Gastrocnemius medialis (tissue), 4 donors: ENCODE data around the gene SURF4. TPM values are rescaled to one million over a fixed set of nuclear protein-coding genes. Genes with fewer than 3 reads are reported as not detected.
A peak's percentile ranks its signal among the peaks of the same experiment; 100 is the strongest.
"Not testable (repeated sequence)": the region's sequence is repeated elsewhere in the genome, so short reads cannot be mapped to it uniquely, and the experiment has no call there.

Experiments used
- ATAC-seq, 2 donors: fragments of 150-250 bp; one replicate each; pipeline ENCODE4 v1.9.1; 2016
- DNase-seq, 2 donors: peaks; one replicate each; pipeline ENCODE4 v3.0.0-alpha.2; 2019
- H3K27ac ChIP-seq, 4 donors: fragments of 200-600 bp; sonication (generic); 1 replicate in 1 of 4; 2 replicates in 3 of 4; pipeline ENCODE4 v1.5.1; 2016 to 2018; ENCODE audit warnings: mild to moderate bottlenecking in 2 of 4, moderate library complexity in 1 of 4
- H3K27me3 ChIP-seq, 3 donors: fragments of 200-600 bp; sonication (generic) in 2 of 3; 1 replicate in 1 of 3; 2 replicates in 2 of 3; pipeline versions ENCODE4 v1.5.1 to v1.6.0; 2016 to 2019; ENCODE audit warnings: mild to moderate bottlenecking in 1 of 3, moderate library complexity in 1 of 3
- H3K36me3 ChIP-seq, 2 donors: fragments of 200-600 bp; sonication (generic) in 1 of 2; one replicate each; pipeline ENCODE4 v1.5.1; 2017 to 2018
- H3K4me1 ChIP-seq, 2 donors: fragments of 200-600 bp; sonication (generic) in 1 of 2; one replicate each; pipeline ENCODE4 v1.5.1; 2016 to 2017; ENCODE audit warnings: mild to moderate bottlenecking in 2 of 2
- H3K4me3 ChIP-seq, 4 donors: fragments of 200-600 bp; sonication (generic) in 3 of 4; 1 replicate in 1 of 4; 2 replicates in 3 of 4; pipeline ENCODE4 v1.5.1; 2016 to 2019; ENCODE audit warnings: mild to moderate bottlenecking in 2 of 4
- H3K9me3 ChIP-seq, 3 donors: fragments of 200-600 bp; sonication (generic) in 2 of 3; 1 replicate in 1 of 3; 2 replicates in 2 of 3; pipeline ENCODE4 v1.5.1; 2016 to 2019
- CTCF ChIP-seq, 5 experiments: fragments of 450-650 bp in 3 of 5; fragments of 200-600 bp in 2 of 5; sonication (generic) in 2 of 5; IDR thresholded peaks in 4 of 5; conservative IDR thresholded peaks in 1 of 5; 1 replicate in 4 of 5; 2 replicates in 1 of 5; pipeline ENCODE4 v1.5.1; 2016 to 2019; ENCODE audit warnings: antibody characterized with exemption in 5 of 5, mild to moderate bottlenecking in 3 of 5, moderate library complexity in 3 of 5
- POLR2A ChIP-seq, 2 donors: fragments of 450-650 bp; IDR thresholded peaks; one replicate each; pipeline ENCODE4 v1.6.1; 2017; ENCODE audit warnings: antibody characterized with exemption in 2 of 2, mild to moderate bottlenecking in 2 of 2, moderate library complexity in 2 of 2
- in situ Hi-C, 4 donors: fragments of 200-750 bp; cut with MboI; loops; one replicate each; pipeline versions ENCODE4 v1.15.0 to v1.8.0; 2017; ENCODE audit warnings: low sequenced_read_pairs in 4 of 4
- intact Hi-C: fragments of 100-400 bp; cut with DNase I; formaldehyde crosslinking; loops from one replicate; pipeline ENCODE4 v1.15.1; 2023; ENCODE audit warnings: low total_unique reads
- total RNA-seq, 4 donors: library from RNA; depleted of rRNA; stranded (reverse); fragments of >200 nt; gene quantifications; one replicate each; pipeline versions ENCODE4 v1.1.0 to v1.2.3, GENCODE V29; 2016

SURF4 gene
- total RNA-seq, 4 donors from 2014 or later, result 62.9 to 98.4 (median 73.4) TPM

- intact Hi-C loops (loop anchor here (1.0 to 10.0 kb wide), 4 partner anchors 21 to 647 kb away; partner anchors contain the start of genes BRD3OS, REXO4, SURF1 and SURF2), in situ Hi-C loops (no loop called here)
- Histone ChIP-seq H3K36me3 (no peaks in the 10 kb centered on the region), H3K27ac (no peak overlapping the region), H3K4me1 (peaks cover 17 to 25% of the 10 kb centered on the region in 2 donors), H3K4me3 (no peak overlapping the region), H3K27me3 (no peaks in the 10 kb centered on the region), H3K9me3 (no peaks in the 10 kb centered on the region)
- DNase-seq (no peak), ATAC-seq (no peak)
- no peak for TF ChIP-seq CTCF (IDR thresholded peaks at IDR 0.05 in 4 of 5, conservative IDR thresholded peaks at IDR 0.05 in 1 of 5)
- no peak for TF ChIP-seq POLR2A (IDR thresholded peaks at IDR 0.05)
Observed at GRCh38 chr9:133377721-133378216, 1.9 kb upstream of the SURF4 start.

GRCh38 chr9:133377280-133377679 is 1.4 kb upstream of the SURF4 start:
- H3K36me3 ChIP-seq, ATAC-seq, H3K27me3 ChIP-seq, in situ Hi-C loops, H3K27ac ChIP-seq, DNase-seq, H3K9me3 ChIP-seq, H3K4me3 ChIP-seq: not testable (repeated sequence)
- H3K4me1 ChIP-seq, result peaks cover 22 to 30% of the 10 kb centered on the region in 2 donors
- intact Hi-C loops, result loop anchor here (1.0 to 10.0 kb wide), 4 partner anchors 20 to 648 kb away; partner anchors contain the start of genes BRD3OS, REXO4, SURF1 and SURF2

GRCh38 chr9:133375116-133375723 is 640 bp downstream of the SURF4 start:
- no peak for TF ChIP-seq POLR2A (IDR thresholded peaks at IDR 0.05)
- in situ Hi-C loops (no loop called here), intact Hi-C loops (loop anchor here (5.0 to 10.0 kb wide), 2 partner anchors 42 to 650 kb away; partner anchors contain the start of genes BRD3OS and REXO4)
- peak overlapping the region; percentile 77 to 97 (median 90) for H3K27ac ChIP-seq
- no peaks in the 10 kb centered on the region for H3K36me3 ChIP-seq
- peak overlapping the region; percentile 58 to 96 (median 83) for H3K4me3 ChIP-seq
- ATAC-seq, result peak; percentile 23 to 24
- no peak for DNase-seq
- peaks cover 37 to 51% of the 10 kb centered on the region in 2 donors for H3K4me1 ChIP-seq
- no peaks in the 10 kb centered on the region for H3K9me3 ChIP-seq
- H3K27me3 ChIP-seq, result no peaks in the 10 kb centered on the region

- Histone ChIP-seq H3K4me1 (peaks cover 42 to 56% of the 10 kb centered on the region in 2 donors), H3K9me3 (no peaks in the 10 kb centered on the region), H3K4me3 (peak overlapping the region; percentile 58 to 96 (median 83)), H3K27me3 (no peaks in the 10 kb centered on the region), H3K27ac (peak overlapping the region; percentile 77 to 97 (median 90)), H3K36me3 (no peaks in the 10 kb centered on the region)
- no peak for TF ChIP-seq CTCF (IDR thresholded peaks at IDR 0.05 in 4 of 5, conservative IDR thresholded peaks at IDR 0.05 in 1 of 5)
- TF ChIP-seq POLR2A (IDR thresholded peaks at IDR 0.05), result no peak
- DNase-seq, result no peak
- no peak for ATAC-seq
- intact Hi-C loops (loop anchor here (5.0 to 10.0 kb wide), 2 partner anchors 43 to 650 kb away; partner anchors contain the start of genes BRD3OS and REXO4), in situ Hi-C loops (no loop called here)
Observed at GRCh38 chr9:133374612-133375115, 1.2 kb downstream of the SURF4 start.

GRCh38 chr9:133372144-133372543 is 3.7 kb downstream of the SURF4 start:
- in situ Hi-C loops (no loop called here), intact Hi-C loops (loop anchor here (10.0 kb wide), 1 partner anchor 653 kb away; the partner anchor contains the start of gene BRD3OS)
- no peak overlapping the region for H3K4me3 ChIP-seq
- H3K36me3 ChIP-seq, result peaks cover 0 to 3% of the 10 kb centered on the region in 2 donors
- DNase-seq (peak in 1 of 2 donors; percentile 70), ATAC-seq (no peak)
- H3K9me3 ChIP-seq, result no peaks in the 10 kb centered on the region
- TF ChIP-seq POLR2A (IDR thresholded peaks at IDR 0.05) (no peak), CTCF (IDR thresholded peaks at IDR 0.05 in 4 of 5, conservative IDR thresholded peaks at IDR 0.05 in 1 of 5) (no peak)
- peak overlapping the region in 3 of 4 donors; percentile 4 to 27 (median 24) for H3K27ac ChIP-seq
- H3K4me1 ChIP-seq, result peaks cover 66 to 76% of the 10 kb centered on the region in 2 donors
- no peaks in the 10 kb centered on the region for H3K27me3 ChIP-seq
